Measurements from ENCODE around the gene RBM11. TPM values are rescaled to one million over a fixed set of nuclear protein-coding genes. Genes with fewer than 3 reads are reported as not detected.
"Not testable (repeated sequence)": the region's sequence is repeated elsewhere in the genome, so short reads cannot be mapped to it uniquely, and the experiment has no call there.

RBM11 gene
- total RNA-seq, result not detected

DNA sequence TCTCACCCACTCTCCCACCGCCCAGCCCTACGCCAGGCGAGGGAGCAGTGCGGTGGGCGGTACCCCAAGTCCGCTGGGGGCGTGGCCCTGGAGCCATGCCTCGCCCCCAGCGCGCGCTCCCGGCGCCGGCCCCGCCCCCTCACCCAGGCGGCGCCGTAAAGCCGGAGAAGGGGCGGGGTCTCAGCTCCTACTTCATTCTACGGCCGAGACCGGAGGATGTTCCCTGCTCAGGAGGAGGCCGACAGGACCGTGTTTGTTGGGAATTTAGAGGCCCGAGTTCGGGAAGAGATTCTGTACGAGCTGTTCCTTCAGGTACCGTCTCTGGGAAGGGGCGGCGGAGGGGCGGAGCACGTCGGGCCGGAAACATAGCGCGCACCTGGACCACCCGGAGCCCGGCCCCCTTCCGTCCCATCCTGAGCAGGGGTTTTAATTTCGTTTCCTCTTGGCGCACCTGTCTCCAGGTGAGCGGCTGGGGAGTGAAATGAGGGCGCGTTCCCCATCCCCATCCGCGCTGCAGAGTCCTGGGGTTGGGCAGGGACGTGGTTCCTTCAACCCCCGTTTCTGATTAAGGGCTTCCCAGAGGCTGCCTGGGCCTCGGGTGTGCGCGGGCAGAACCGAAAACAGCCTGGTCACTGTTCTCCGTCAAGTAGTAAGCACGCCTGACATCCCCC, at the start of gene RBM11:
TSS of gene RBM11 (plus strand) at position 187 of the 671 bp plus-strand sequence. CDS start at position 217, 30 bp downstream.
- ATAC-seq (peak; percentile 95 to 97), DNase-seq (ENCODE audit: low spot score) (peak; percentile 61)
- no peaks in the 10 kb centered on the region for H3K36me3 Mint-ChIP-seq
- H3K4me1 Mint-ChIP-seq (ENCODE audit: low read depth in 2 of 2), result no peaks in the 10 kb centered on the region
- H3K9me3 Mint-ChIP-seq, result no peaks in the 10 kb centered on the region
- no peak within 1 kb of the TSS for H3K27ac Mint-ChIP-seq
- H3K27me3 Mint-ChIP-seq, result peaks cover 0 to 10% of the 10 kb centered on the region in 2 donors
- H3K4me3 Mint-ChIP-seq, result peak within 1 kb of the TSS; percentile 48

DNA sequence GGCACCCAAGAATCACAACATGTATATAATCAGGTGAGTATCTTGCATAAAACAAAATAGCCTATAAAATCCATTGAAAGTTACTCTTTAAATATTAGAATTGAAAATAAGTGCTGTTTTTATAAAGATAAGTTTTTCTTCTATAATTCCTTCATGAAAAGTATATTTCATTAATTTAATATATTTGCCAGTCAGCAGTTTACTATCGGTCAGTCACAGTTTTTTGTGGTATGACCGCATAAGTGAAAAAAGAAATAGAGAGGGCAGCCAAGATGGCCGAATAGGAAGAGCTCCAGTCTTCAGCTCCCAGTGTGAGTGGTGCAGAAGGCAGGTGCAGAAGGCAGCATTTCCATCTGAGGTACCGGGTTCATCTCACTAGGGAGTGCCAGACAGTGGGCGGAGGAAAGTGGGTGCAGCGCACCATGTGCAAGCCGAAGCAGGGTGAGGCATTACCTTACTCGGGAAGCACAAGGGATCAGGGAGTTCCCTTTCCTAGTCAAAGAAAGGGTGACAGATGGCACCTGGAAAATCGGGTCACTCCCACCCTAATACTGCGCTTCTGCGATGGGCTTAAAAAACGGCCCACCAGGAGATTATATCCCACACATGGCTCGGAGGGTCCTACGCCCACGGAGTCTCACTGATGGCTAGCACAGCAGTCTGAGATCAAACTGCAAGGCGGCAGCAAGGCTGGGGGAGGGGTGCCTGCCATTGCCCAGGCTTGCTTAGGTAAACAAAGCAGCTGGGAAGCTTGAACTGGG, 49.3 kb upstream of the RBM11 start:
- H3K9me3 Mint-ChIP-seq, H3K27ac Mint-ChIP-seq: not testable (repeated sequence)

DNA sequence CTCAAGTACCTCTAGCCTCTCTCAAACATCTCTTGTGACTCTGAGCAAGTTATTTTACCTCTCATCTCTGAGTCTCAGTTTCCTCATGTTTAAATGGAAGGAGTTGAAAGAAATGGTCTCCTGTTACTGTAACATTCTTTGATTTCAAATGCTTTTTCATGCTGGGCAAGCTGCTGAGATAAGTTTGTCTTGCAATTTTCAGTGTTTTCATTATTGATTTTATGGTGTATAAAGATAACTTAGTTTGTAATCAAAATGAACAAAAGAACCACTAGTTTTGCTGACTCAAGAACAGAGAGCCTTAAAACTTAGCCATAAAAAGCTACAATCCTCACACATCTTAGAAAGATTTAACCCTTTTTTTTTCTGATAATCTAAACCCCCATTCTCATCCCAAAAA, 9.7 kb upstream of the RBM11 start:
- ATAC-seq, result no peak
- H3K4me1 Mint-ChIP-seq (ENCODE audit: low read depth in 2 of 2), result no peaks in the 10 kb centered on the region
- H3K36me3 Mint-ChIP-seq, result no peaks in the 10 kb centered on the region
- H3K27ac Mint-ChIP-seq, result no peak overlapping the region
- peaks cover 0 to 2% of the 10 kb centered on the region in 2 donors for H3K27me3 Mint-ChIP-seq
- H3K4me3 Mint-ChIP-seq, result no peak overlapping the region
- no peak for DNase-seq (ENCODE audit: low spot score)
- H3K9me3 Mint-ChIP-seq, result no peaks in the 10 kb centered on the region

More for the DNA sequence above, 49.3 kb upstream of the RBM11 start:
- H3K36me3 Mint-ChIP-seq; DNase-seq (ENCODE audit: low spot score); H3K4me3 Mint-ChIP-seq; ATAC-seq; H3K4me1 Mint-ChIP-seq (ENCODE audit: low read depth in 2 of 2); H3K27me3 Mint-ChIP-seq: not testable (repeated sequence)

DNA sequence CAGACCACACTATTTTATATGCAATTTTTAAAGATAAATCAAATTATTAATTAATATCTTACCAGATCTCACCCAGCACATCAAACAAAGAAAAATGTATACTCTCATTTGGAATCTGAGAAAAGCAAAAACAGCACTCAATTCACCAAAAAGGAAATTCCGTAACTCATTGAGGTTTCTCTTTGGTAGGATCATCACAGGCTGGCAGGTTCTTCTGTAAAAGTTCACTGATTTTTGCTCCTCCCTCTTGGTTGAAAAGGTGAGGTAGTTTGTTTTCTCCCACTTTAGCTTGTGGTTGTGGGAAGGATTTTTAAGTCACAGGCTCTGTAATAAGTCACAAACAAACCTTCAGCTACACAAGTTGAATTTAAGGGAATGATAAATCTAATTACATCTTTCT, 5.2 kb upstream of the RBM11 start, which contains the start of gene LIPI:
TSS of gene LIPI (minus strand) at position 218 of the 400 bp plus-strand sequence. CDS start at position 108, 110 bp downstream.
- H3K27ac Mint-ChIP-seq, result no peak within 1 kb of the TSS
- no peak within 1 kb of the TSS for H3K4me3 Mint-ChIP-seq
- ATAC-seq, result no peak
- peaks cover 2 to 10% of the 10 kb centered on the region in 2 donors for H3K27me3 Mint-ChIP-seq
- no peaks in the 10 kb centered on the region for H3K9me3 Mint-ChIP-seq
- H3K4me1 Mint-ChIP-seq (ENCODE audit: low read depth in 2 of 2), result no peaks in the 10 kb centered on the region
- DNase-seq (ENCODE audit: low spot score), result no peak
- no peaks in the 10 kb centered on the region for H3K36me3 Mint-ChIP-seq

DNA sequence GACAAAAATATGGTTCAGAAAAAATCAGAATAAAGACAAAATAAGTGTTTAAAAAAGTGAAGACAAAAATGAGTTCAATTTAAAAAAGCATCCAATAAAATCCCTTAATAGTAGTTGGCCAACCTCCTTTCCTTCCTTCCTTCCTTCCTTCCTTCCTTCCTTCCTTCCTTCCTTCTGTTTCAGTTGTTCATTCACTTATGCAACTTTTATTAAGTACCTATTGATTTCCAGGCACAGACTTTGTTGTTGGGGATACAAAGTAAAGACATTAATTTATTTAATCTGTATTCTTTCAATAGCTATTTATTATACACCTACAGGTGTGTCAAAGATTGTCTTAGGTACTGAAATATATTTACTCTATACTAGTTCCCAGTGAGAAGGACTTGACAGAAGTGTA, 2.8 kb upstream of the RBM11 start:
- Mint-ChIP-seq H3K27me3 (peaks cover 2 to 10% of the 10 kb centered on the region in 2 donors), H3K27ac (no peak overlapping the region), H3K36me3 (no peaks in the 10 kb centered on the region), H3K9me3 (no peaks in the 10 kb centered on the region), H3K4me1 (ENCODE audit: low read depth in 2 of 2) (no peaks in the 10 kb centered on the region), H3K4me3 (no peak overlapping the region)
- DNase-seq (ENCODE audit: low spot score) (no peak), ATAC-seq (no peak)

DNA sequence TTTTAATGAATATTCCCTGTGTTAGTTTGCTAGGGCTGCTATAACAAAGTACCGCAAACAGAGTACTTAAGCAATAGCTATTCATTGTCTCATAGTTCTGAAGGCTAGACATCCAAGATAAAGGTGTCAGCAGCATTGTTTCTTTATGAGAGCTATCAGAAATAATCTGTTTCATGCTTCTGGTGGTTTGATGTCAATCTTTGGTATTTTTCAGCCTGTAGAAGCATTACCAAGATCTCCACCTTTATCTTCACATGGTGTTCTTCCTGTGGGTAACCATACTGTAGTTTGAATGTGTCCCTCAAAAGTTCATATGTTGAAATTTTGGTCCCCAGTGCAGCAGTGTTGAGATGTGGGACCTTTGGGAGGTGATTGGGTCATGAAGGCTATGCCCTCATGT, 7.4 kb downstream of the RBM11 start:
- H3K36me3 Mint-ChIP-seq, result no peaks in the 10 kb centered on the region
- no peaks in the 10 kb centered on the region for H3K27me3 Mint-ChIP-seq
- no peak for DNase-seq (ENCODE audit: low spot score)
- ATAC-seq, result peak in 1 of 2 donors; percentile 43
- H3K4me3 Mint-ChIP-seq, result no peak overlapping the region
- H3K9me3 Mint-ChIP-seq, result no peaks in the 10 kb centered on the region
- no peaks in the 10 kb centered on the region for H3K4me1 Mint-ChIP-seq (ENCODE audit: low read depth in 2 of 2)
- no peak overlapping the region for H3K27ac Mint-ChIP-seq

GRCh38 chr21:14229399-14229798, 13.4 kb downstream of the RBM11 start:
- Mint-ChIP-seq H3K4me1 (ENCODE audit: low read depth in 2 of 2) (no peaks in the 10 kb centered on the region), H3K36me3 (peaks cover 9% of the 10 kb centered on the region), H3K4me3 (no peak overlapping the region), H3K27ac (no peak overlapping the region), H3K27me3 (peaks cover 0 to 4% of the 10 kb centered on the region in 2 donors), H3K9me3 (peaks cover 11% of the 10 kb centered on the region)
- ATAC-seq (no peak), DNase-seq (ENCODE audit: low spot score) (no peak)

DNA sequence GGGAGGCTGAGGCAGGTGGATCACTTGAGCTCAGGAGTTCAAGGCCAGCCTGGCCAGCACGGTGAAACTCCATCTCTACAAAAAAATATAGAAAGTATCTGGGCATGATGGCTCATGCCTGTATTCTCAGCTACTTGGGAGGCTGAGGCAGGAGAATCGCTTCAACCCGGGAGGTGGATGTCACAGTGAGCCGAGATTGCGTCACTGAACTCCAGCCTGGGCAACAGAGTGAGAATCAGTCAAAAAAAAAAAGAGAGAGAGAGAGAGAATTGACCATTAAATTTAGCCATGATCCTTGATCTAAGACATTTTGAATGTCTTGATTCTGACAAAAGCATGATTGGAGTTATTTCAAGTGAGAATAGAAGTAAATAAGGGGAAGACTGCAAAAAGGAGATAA, 19.1 kb downstream of the RBM11 start:
- peaks cover 10% of the 10 kb centered on the region for H3K9me3 Mint-ChIP-seq
- H3K4me3 Mint-ChIP-seq, result no peak overlapping the region
- H3K27ac Mint-ChIP-seq, result no peak overlapping the region
- H3K27me3 Mint-ChIP-seq, result peaks cover 2 to 9% of the 10 kb centered on the region in 2 donors
- no peaks in the 10 kb centered on the region for H3K4me1 Mint-ChIP-seq (ENCODE audit: low read depth in 2 of 2)
- DNase-seq (ENCODE audit: low spot score) (no peak), ATAC-seq (no peak)
- no peaks in the 10 kb centered on the region for H3K36me3 Mint-ChIP-seq

DNA sequence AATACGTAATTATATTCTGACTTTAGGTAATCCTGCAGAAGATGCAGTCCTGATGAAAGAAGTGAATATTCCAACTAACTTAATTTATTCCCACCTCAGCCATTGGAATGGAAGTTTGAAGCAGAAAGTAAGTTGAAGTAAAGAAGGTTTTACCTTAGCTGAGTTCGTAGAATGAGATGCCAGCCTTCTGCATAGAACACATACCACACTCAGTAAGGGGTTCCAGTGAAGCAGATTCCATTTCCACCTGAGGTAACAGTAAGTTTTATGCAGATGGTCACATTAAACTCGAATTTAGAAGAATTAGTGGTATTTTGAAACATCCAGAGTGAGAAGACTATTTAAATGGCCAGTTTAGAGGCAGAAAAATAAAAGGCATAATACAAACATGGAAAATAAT, 20.2 kb downstream of the RBM11 start:
- Mint-ChIP-seq H3K27ac (no peak overlapping the region), H3K36me3 (no peaks in the 10 kb centered on the region), H3K9me3 (peaks cover 10% of the 10 kb centered on the region), H3K4me1 (ENCODE audit: low read depth in 2 of 2) (no peaks in the 10 kb centered on the region), H3K4me3 (no peak overlapping the region), H3K27me3 (peaks cover 2 to 9% of the 10 kb centered on the region in 2 donors)
- ATAC-seq (no peak), DNase-seq (ENCODE audit: low spot score) (no peak)

DNA sequence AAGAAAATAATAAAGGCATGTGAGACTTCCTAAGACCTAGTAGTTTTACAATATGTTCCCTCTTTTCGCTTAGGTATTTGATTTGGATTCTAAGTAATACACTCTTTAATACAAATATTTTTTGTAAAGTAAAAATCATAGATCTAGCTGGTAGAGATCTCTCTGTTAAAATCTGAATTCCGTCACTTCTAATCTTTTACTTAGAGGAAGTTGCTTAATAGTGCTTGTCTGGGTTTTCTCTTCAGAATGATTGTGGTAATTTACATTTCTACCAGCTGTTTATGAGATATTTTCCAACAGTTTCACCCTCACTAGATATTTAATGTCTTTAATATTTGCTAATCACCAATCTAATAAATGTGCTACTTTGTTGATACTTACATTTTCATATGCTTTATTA, 23.3 kb downstream of the RBM11 start:
- H3K27ac Mint-ChIP-seq, result no peak overlapping the region
- H3K9me3 Mint-ChIP-seq, result peaks cover 6% of the 10 kb centered on the region

DNA sequence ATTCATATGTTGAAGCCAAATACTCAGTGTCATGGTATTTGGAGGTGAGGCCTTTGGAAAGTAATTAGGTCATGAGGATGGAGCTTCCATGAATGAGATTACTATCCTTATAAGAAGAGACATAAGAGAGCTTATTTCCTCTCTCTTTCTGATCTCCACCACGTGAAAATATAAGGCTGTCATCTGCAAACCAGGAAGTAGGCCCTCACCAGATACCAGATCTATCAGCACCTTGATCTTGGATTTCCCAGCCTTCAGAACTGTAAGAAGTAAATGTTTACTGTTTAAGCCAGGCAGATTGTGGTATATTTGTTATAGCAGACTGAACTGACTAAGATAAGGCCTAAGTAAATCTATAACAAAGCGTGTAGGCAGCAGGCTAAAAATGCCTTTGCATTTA, 25.3 kb downstream of the RBM11 start:
- no peak for DNase-seq (ENCODE audit: low spot score)
- no peak for ATAC-seq
- Mint-ChIP-seq H3K9me3 (peaks cover under 1% of the 10 kb centered on the region), H3K4me1 (ENCODE audit: low read depth in 2 of 2) (no peaks in the 10 kb centered on the region), H3K4me3 (no peak overlapping the region), H3K27me3 (peaks cover 3 to 6% of the 10 kb centered on the region in 2 donors), H3K27ac (no peak overlapping the region), H3K36me3 (no peaks in the 10 kb centered on the region)

More for the DNA sequence above, 23.3 kb downstream of the RBM11 start:
- Mint-ChIP-seq H3K27me3 (peaks cover 2 to 7% of the 10 kb centered on the region in 2 donors), H3K36me3 (no peaks in the 10 kb centered on the region), H3K4me3 (no peak overlapping the region), H3K4me1 (ENCODE audit: low read depth in 2 of 2) (no peaks in the 10 kb centered on the region)
- no peak for ATAC-seq
- DNase-seq (ENCODE audit: low spot score), result no peak

- DNase-seq (ENCODE audit: low spot score) (no peak), ATAC-seq (no peak)
- Mint-ChIP-seq H3K9me3 (peaks cover 3% of the 10 kb centered on the region), H3K36me3 (no peaks in the 10 kb centered on the region), H3K4me3 (no peak overlapping the region), H3K4me1 (ENCODE audit: low read depth in 2 of 2) (no peaks in the 10 kb centered on the region), H3K27ac (no peak overlapping the region), H3K27me3 (peaks cover 7 to 11% of the 10 kb centered on the region in 2 donors)
These were observed 27.5 kb downstream of the RBM11 start for GRCh38 chr21:14243461-14243860.

DNA sequence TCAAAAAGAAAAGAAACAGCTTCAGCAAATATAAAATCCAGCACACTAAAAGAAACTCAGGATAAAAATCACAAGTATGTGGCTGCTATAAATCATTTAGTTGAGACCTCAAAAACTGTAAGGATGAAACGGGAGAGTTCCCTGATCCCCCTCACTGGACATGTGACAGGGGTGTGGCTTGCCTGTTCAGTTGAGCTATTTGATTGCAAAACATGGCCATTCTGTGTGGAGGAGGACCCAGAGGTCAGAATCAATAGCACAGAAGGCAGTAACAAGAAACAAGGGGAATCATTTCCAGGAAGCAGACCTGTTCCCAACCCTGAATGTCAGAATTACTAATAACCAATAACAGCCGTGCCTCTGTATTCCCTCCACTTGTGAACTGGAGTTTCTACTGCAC, 27.9 kb downstream of the RBM11 start:
- H3K9me3 Mint-ChIP-seq, result peaks cover 3% of the 10 kb centered on the region
- H3K36me3 Mint-ChIP-seq, result no peaks in the 10 kb centered on the region
- ATAC-seq (no peak), DNase-seq (ENCODE audit: low spot score) (no peak)
- H3K27me3 Mint-ChIP-seq, result peaks cover 7 to 11% of the 10 kb centered on the region in 2 donors
- H3K27ac Mint-ChIP-seq, result no peak overlapping the region
- H3K4me1 Mint-ChIP-seq (ENCODE audit: low read depth in 2 of 2), result no peaks in the 10 kb centered on the region
- H3K4me3 Mint-ChIP-seq, result no peak overlapping the region

GRCh38 chr21:14244911-14245310, 29.0 kb downstream of the RBM11 start:
- peaks cover 10 to 15% of the 10 kb centered on the region in 2 donors for H3K27me3 Mint-ChIP-seq
- H3K4me1 Mint-ChIP-seq (ENCODE audit: low read depth in 2 of 2), result no peaks in the 10 kb centered on the region
- peaks cover 5% of the 10 kb centered on the region for H3K9me3 Mint-ChIP-seq
- no peak overlapping the region for H3K27ac Mint-ChIP-seq
- no peak for DNase-seq (ENCODE audit: low spot score)
- no peaks in the 10 kb centered on the region for H3K36me3 Mint-ChIP-seq
- no peak for ATAC-seq
- no peak overlapping the region for H3K4me3 Mint-ChIP-seq

Data from natural killer cell treated with Interleukin-12 subunit alpha and Interleukin-12 subunit beta and Interleukin-15 and Interleukin-18, amount 100 ng/mL, for 72 hours (primary cell).